Karpas-422 (cell line): Measurements from ENCODE around the gene EFCAB6. TPM values are rescaled to one million over a fixed set of nuclear protein-coding genes. Genes with fewer than 3 reads are reported as not detected.
A peak's percentile ranks its signal among the peaks of the same experiment; 100 is the strongest.

Experiments
- DNase-seq: peaks from one replicate; pipeline ENCODE4 v3.0.0-alpha.2; 2015
- H2AFZ ChIP-seq: fragments of 200-600 bp; sonication (generic); 2 replicates; pipeline ENCODE4 v1.6.1; 2014; ENCODE audit warnings: antibody characterized with exemption, low read length, mixed read lengths
- H3K27ac ChIP-seq: fragments of 200-600 bp; sonication (generic); 2 replicates; pipeline ENCODE4 v1.5.1; 2014; ENCODE audit warnings: mild to moderate bottlenecking, low read length, moderate library complexity
- H3K27me3 ChIP-seq: fragments of 200-600 bp; sonication (generic); 2 replicates; pipeline ENCODE4 v1.6.1; 2014; ENCODE audit warnings: low read length, mixed read lengths
- H3K36me3 ChIP-seq: fragments of 200-600 bp; sonication (generic); 2 replicates; pipeline ENCODE4 v1.6.1; 2014; ENCODE audit warnings: low read length, mixed read lengths; ENCODE audit not compliant: insufficient read depth
- H3K4me1 ChIP-seq: fragments of 200-600 bp; sonication (generic); 2 replicates; pipeline ENCODE4 v1.6.1; 2014; ENCODE audit warnings: mild to moderate bottlenecking, low read length, mixed read lengths
- H3K4me2 ChIP-seq: fragments of 200-600 bp; sonication (generic); 2 replicates; pipeline ENCODE4 v1.6.1; 2014; ENCODE audit warnings: low read length, low read depth, mild to moderate bottlenecking; ENCODE audit not compliant: poor library complexity, severe bottlenecking
- H3K4me3 ChIP-seq: fragments of 200-600 bp; sonication (generic); 2 replicates; pipeline ENCODE4 v1.5.1; 2014; ENCODE audit warnings: mild to moderate bottlenecking, antibody characterized with exemption, low read length, mixed read lengths
- H3K79me2 ChIP-seq: fragments of 200-600 bp; sonication (generic); 2 replicates; pipeline ENCODE4 v1.6.1; 2014; ENCODE audit warnings: mild to moderate bottlenecking, low read length, mixed read lengths
- H3K9ac ChIP-seq: fragments of 200-600 bp; sonication (generic); 2 replicates; pipeline ENCODE4 v1.6.0; 2014; ENCODE audit warnings: low read length
- H3K9me2 ChIP-seq: fragments of 200-600 bp; sonication (generic), shearing (Covaris generic); replicated peaks from 2 replicates; pipeline ENCODE4 v1.6.0; 2014; ENCODE audit warnings: mild to moderate bottlenecking, low read length, moderate library complexity; ENCODE audit not compliant: insufficient read depth
- H3K9me3 ChIP-seq: fragments of 300-700, 200-600 bp; sonication (generic); 2 replicates; pipeline ENCODE4 v1.6.1; 2014; ENCODE audit warnings: low read length, mixed read lengths
- H4K20me1 ChIP-seq: fragments of 200-600 bp; sonication (generic); 2 replicates; pipeline ENCODE4 v1.6.1; 2014; ENCODE audit warnings: mild to moderate bottlenecking, antibody characterized with exemption, low read length, low read depth; ENCODE audit not compliant: insufficient read depth
- total RNA-seq: library from RNA; depleted of rRNA; stranded (reverse); fragments of >200 nt; shearing (Covaris generic); gene quantifications from 2 replicates; pipeline ENCODE4 v1.2.3, GENCODE V29; 2014; ENCODE audit warnings: low replicate concordance

The EFCAB6 gene
- total RNA-seq, 1 experiment from 2014 or later = not detected

GRCh38 chr22:43828998-43829782 lies 17.1 kb upstream of the EFCAB6 start:
- Histone ChIP-seq H3K4me2 (no peak overlapping the region), H3K79me2 (no peaks in the 10 kb centered on the region), H3K9me2 (no peaks in the 10 kb centered on the region), H3K9me3 (no peaks in the 10 kb centered on the region), H3K27ac (no peak overlapping the region), H3K4me1 (peaks cover 8% of the 10 kb centered on the region), H4K20me1 (no peaks in the 10 kb centered on the region), H3K9ac (no peak overlapping the region), H3K4me3 (no peak overlapping the region), H3K36me3 (no peaks in the 10 kb centered on the region), H2AFZ (no peak overlapping the region), H3K27me3 (no peaks in the 10 kb centered on the region)
- DNase-seq = peak; percentile 68

- no peaks in the 10 kb centered on the region for H3K36me3 ChIP-seq
- H3K4me3 ChIP-seq = no peak overlapping the region
- no peak for DNase-seq
These were observed 16.6 kb upstream of the EFCAB6 start for GRCh38 chr22:43828725-43828997.

GRCh38 chr22:43827926-43828724 lies 16.0 kb upstream of the EFCAB6 start:
- Histone ChIP-seq H3K4me1 (peaks cover 8% of the 10 kb centered on the region), H3K4me3 (no peak overlapping the region), H3K36me3 (no peaks in the 10 kb centered on the region), H4K20me1 (no peaks in the 10 kb centered on the region), H3K9me2 (no peaks in the 10 kb centered on the region), H3K79me2 (no peaks in the 10 kb centered on the region), H3K9me3 (no peaks in the 10 kb centered on the region), H3K9ac (no peak overlapping the region), H3K27ac (no peak overlapping the region), H2AFZ (no peak overlapping the region), H3K4me2 (no peak overlapping the region), H3K27me3 (no peaks in the 10 kb centered on the region)
- no peak for DNase-seq

More at GRCh38 chr22:43828725-43828997, 16.6 kb upstream of the EFCAB6 start:
- Histone ChIP-seq H3K4me2 (no peak overlapping the region), H3K9me3 (no peaks in the 10 kb centered on the region), H3K9ac (no peak overlapping the region), H3K9me2 (no peaks in the 10 kb centered on the region), H3K27ac (no peak overlapping the region), H3K4me1 (peaks cover 8% of the 10 kb centered on the region), H4K20me1 (no peaks in the 10 kb centered on the region), H2AFZ (no peak overlapping the region), H3K27me3 (no peaks in the 10 kb centered on the region), H3K79me2 (no peaks in the 10 kb centered on the region)

- Histone ChIP-seq H3K4me2 (no peak overlapping the region), H2AFZ (no peak overlapping the region), H3K9me3 (no peaks in the 10 kb centered on the region), H3K4me3 (no peak overlapping the region), H3K9ac (no peak overlapping the region), H3K27ac (no peak overlapping the region), H4K20me1 (no peaks in the 10 kb centered on the region), H3K27me3 (no peaks in the 10 kb centered on the region), H3K79me2 (no peaks in the 10 kb centered on the region), H3K36me3 (no peaks in the 10 kb centered on the region), H3K4me1 (peaks cover 8% of the 10 kb centered on the region), H3K9me2 (no peaks in the 10 kb centered on the region)
- DNase-seq = no peak
These were observed 15.1 kb upstream of the EFCAB6 start for GRCh38 chr22:43827003-43827735.

GRCh38 chr22:43826142-43827002 lies 14.3 kb upstream of the EFCAB6 start:
- no peaks in the 10 kb centered on the region for H3K79me2 ChIP-seq

GRCh38 chr22:43825651-43826050 lies 13.5 kb upstream of the EFCAB6 start:
- Histone ChIP-seq H3K79me2 (no peaks in the 10 kb centered on the region), H3K36me3 (no peaks in the 10 kb centered on the region), H2AFZ (no peak overlapping the region), H3K4me3 (no peak overlapping the region), H3K4me2 (no peak overlapping the region), H3K27ac (no peak overlapping the region), H3K4me1 (peaks cover 8% of the 10 kb centered on the region), H3K9me2 (no peaks in the 10 kb centered on the region), H3K9me3 (no peaks in the 10 kb centered on the region), H3K27me3 (no peaks in the 10 kb centered on the region), H4K20me1 (no peaks in the 10 kb centered on the region), H3K9ac (no peak overlapping the region)
- no peak for DNase-seq

More at GRCh38 chr22:43826142-43827002, 14.3 kb upstream of the EFCAB6 start:
- no peaks in the 10 kb centered on the region for H3K36me3 ChIP-seq
- H3K9me2 ChIP-seq = no peaks in the 10 kb centered on the region
- no peaks in the 10 kb centered on the region for H3K27me3 ChIP-seq
- H2AFZ ChIP-seq = no peak overlapping the region
- no peak overlapping the region for H3K27ac ChIP-seq
- DNase-seq = no peak
- no peak overlapping the region for H3K4me3 ChIP-seq
- H4K20me1 ChIP-seq = no peaks in the 10 kb centered on the region
- H3K4me2 ChIP-seq = no peak overlapping the region
- no peak overlapping the region for H3K9ac ChIP-seq
- H3K9me3 ChIP-seq = no peaks in the 10 kb centered on the region
- H3K4me1 ChIP-seq = peaks cover 8% of the 10 kb centered on the region

GRCh38 chr22:43824724-43825420 lies 12.8 kb upstream of the EFCAB6 start:
- no peak for DNase-seq
- H2AFZ ChIP-seq = no peak overlapping the region
- H3K9ac ChIP-seq = no peak overlapping the region
- no peak overlapping the region for H3K4me3 ChIP-seq
- no peaks in the 10 kb centered on the region for H4K20me1 ChIP-seq
- H3K27ac ChIP-seq = no peak overlapping the region
- no peaks in the 10 kb centered on the region for H3K36me3 ChIP-seq
- no peaks in the 10 kb centered on the region for H3K9me3 ChIP-seq
- no peak overlapping the region for H3K4me2 ChIP-seq
- no peaks in the 10 kb centered on the region for H3K27me3 ChIP-seq
- H3K79me2 ChIP-seq = no peaks in the 10 kb centered on the region
- no peaks in the 10 kb centered on the region for H3K9me2 ChIP-seq
- peaks cover 8% of the 10 kb centered on the region for H3K4me1 ChIP-seq
